Sigmoid colon (tissue), 4 donors: ENCODE measurements around the gene ARHGAP22.

ENCODE experiments used
- EP300 ChIP-seq, 4 donors: sonication (generic); formaldehyde crosslinking; IDR thresholded peaks; one replicate each; pipeline ENCODE4 v1.6.1; 2017; ENCODE audit warnings: antibody characterized with exemption in 4 of 4
- POLR2A ChIP-seq, 2 donors: fragments of 450-650 bp; IDR thresholded peaks; one replicate each; pipeline ENCODE4 v1.6.1; 2016; ENCODE audit warnings: antibody characterized with exemption in 2 of 2, mild to moderate bottlenecking in 2 of 2, moderate library complexity in 2 of 2
- POLR2AphosphoS5 ChIP-seq, 4 donors: sonication (generic); formaldehyde crosslinking; IDR thresholded peaks; one replicate each; pipeline ENCODE4 v1.6.1; 2017; ENCODE audit warnings: antibody characterized with exemption in 4 of 4
- TF ChIP-seq, protein P1 (sequence below), 4 experiments: fragments of 450-650 bp in 3 of 4; fragments of 200-600 bp in 1 of 4; IDR thresholded peaks; one replicate each; pipeline ENCODE4 v1.5.1; 2016 to 2019; ENCODE audit warnings: antibody characterized with exemption in 4 of 4, mild to moderate bottlenecking in 3 of 4, moderate library complexity in 2 of 4

DNA sequence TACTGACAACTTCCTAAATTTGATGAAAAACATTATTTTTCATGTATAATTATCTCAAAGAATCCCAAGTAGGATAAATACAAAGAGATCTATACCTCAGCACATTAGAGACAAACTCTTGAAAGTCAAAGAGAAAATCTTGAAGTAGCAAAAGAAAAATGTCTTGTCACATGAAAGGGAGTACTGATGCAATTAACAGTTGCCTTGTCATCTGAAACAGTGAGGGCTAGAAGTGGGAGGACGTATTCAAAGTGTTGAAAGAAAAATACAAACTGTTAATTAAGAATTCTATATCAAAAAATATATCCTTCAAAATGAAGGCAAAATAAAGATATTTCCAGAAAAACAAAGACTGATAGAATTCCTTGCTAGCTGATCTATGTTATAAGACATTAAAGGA is 35.5 kb upstream of the ARHGAP22 start:
- TF ChIP-seq, protein P1, sequence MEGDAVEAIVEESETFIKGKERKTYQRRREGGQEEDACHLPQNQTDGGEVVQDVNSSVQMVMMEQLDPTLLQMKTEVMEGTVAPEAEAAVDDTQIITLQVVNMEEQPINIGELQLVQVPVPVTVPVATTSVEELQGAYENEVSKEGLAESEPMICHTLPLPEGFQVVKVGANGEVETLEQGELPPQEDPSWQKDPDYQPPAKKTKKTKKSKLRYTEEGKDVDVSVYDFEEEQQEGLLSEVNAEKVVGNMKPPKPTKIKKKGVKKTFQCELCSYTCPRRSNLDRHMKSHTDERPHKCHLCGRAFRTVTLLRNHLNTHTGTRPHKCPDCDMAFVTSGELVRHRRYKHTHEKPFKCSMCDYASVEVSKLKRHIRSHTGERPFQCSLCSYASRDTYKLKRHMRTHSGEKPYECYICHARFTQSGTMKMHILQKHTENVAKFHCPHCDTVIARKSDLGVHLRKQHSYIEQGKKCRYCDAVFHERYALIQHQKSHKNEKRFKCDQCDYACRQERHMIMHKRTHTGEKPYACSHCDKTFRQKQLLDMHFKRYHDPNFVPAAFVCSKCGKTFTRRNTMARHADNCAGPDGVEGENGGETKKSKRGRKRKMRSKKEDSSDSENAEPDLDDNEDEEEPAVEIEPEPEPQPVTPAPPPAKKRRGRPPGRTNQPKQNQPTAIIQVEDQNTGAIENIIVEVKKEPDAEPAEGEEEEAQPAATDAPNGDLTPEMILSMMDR (IDR thresholded peaks at IDR 0.05) = no peak
- TF ChIP-seq EP300 (IDR thresholded peaks at IDR 0.05) (no peak), POLR2AphosphoS5 (IDR thresholded peaks at IDR 0.05) (no peak), POLR2A (IDR thresholded peaks at IDR 0.05) (no peak)
